HUES6 (cell line): ENCODE measurements around the gene IL36RN.

Experiments used
- H3K27ac ChIP-seq: 2 replicates; pipeline ENCODE4 v1.7.0; 2013; ENCODE audit warnings: low read depth, mild to moderate bottlenecking, low read length, inconsistent platforms
- H3K27me3 ChIP-seq: 2 replicates; pipeline ENCODE4 v1.6.1; 2013; ENCODE audit warnings: low read length; ENCODE audit not compliant: control insufficient read depth, insufficient read depth
- H3K36me3 ChIP-seq: 2 replicates; pipeline ENCODE4 v1.6.1; 2013; ENCODE audit warnings: low read length; ENCODE audit not compliant: control insufficient read depth, insufficient read depth
- H3K4me1 ChIP-seq: 2 replicates; pipeline ENCODE4 v1.6.1; 2013; ENCODE audit warnings: low read length; ENCODE audit not compliant: control insufficient read depth, insufficient read depth
- H3K4me3 ChIP-seq: 2 replicates; pipeline ENCODE4 v1.5.1; 2013; ENCODE audit warnings: low read depth, low read length
- H3K9ac ChIP-seq: one replicate; pipeline ENCODE4 v1.6.1; 2013; ENCODE audit warnings: mild to moderate bottlenecking, low read length
- H3K9me3 ChIP-seq: 2 replicates; pipeline ENCODE4 v1.6.1; 2013; ENCODE audit warnings: low read depth, low read length; ENCODE audit not compliant: control insufficient read depth, insufficient read depth

The IL36RN gene

DNA sequence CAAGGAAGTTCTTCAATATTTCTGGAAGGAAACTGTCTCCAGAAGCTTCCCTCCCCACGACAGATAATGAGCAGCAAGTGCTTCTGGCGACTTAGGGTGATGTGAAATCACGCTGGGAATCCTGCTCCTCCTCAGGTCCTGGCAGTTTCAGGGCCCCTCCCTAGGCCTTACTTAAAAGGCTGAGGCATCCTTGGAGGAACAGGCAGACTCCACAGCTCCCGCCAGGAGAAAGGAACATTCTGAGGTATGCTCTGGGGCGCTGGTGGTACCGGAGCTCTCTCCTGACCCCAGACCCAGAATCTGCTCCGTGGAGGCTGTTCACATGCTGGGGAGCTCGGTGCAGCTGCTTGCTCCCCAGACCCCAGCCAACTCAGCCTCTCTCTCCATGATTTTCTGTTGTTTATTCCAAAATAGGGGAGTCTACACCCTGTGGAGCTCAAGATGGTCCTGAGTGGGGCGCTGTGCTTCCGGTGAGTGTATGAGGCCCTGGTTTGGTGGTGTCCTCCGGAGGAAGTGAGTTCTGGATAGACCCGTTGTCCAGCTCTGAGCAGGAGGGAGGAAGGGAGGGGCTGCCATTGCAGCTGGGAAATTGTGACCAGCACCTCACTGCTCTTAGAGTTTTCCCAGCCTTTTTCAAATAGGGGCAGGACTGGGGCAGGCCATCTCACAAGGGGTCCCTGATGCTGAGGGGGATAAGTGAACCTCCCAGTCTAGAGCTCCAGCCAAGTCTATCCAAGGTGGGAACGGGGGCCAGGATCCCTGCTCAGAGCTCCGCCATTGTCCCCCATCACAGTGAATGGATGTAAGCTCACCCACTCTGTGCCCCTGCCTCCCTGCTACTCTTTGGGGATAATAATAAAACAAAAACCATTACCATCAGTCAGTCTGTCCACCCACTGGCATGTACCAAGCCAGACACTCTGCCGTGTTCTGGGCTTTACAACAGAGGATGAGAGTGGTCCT is at the start of gene IL36RN:
TSS of gene IL36RN (plus strand) at position 201 of the 963 bp plus-strand sequence. CDS start at position 442, 241 bp downstream.
- H3K9ac ChIP-seq: no peak within 1 kb of the TSS
- H3K4me1 ChIP-seq: no peaks in the 10 kb centered on the region
- H3K36me3 ChIP-seq: no peaks in the 10 kb centered on the region
- no peak within 1 kb of the TSS for H3K4me3 ChIP-seq
- peaks cover 23% of the 10 kb centered on the region for H3K9me3 ChIP-seq
- peaks cover 11% of the 10 kb centered on the region; the same call in 1 of the 2 replicates for H3K27me3 ChIP-seq
- no peak within 1 kb of the TSS for H3K27ac ChIP-seq

DNA sequence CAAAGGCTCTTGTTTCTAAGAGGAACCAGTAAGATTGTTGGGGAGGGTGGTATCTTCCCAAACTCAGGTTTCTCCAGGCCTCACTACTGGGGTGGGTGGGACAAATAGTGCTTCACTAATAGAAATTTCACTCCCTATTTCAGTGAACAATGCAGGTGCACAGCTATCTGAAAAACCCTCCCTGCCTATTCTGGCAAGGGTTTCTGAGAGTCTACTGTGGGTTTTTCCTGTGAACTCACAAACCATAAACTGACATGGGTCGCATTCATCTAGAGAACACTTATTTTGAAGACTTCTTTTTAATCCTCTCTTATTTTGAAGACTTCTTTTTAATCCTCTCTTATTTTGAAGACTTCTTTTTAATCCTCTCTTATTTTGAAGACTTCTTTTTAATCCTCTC is 49.4 kb upstream of the IL36RN start:
- Histone ChIP-seq H3K4me1 (no peaks in the 10 kb centered on the region), H3K4me3 (no peak overlapping the region), H3K36me3 (no peaks in the 10 kb centered on the region), H3K9me3 (no peaks in the 10 kb centered on the region), H3K9ac (no peak overlapping the region), H3K27me3 (no peaks in the 10 kb centered on the region), H3K27ac (no peak overlapping the region)

DNA sequence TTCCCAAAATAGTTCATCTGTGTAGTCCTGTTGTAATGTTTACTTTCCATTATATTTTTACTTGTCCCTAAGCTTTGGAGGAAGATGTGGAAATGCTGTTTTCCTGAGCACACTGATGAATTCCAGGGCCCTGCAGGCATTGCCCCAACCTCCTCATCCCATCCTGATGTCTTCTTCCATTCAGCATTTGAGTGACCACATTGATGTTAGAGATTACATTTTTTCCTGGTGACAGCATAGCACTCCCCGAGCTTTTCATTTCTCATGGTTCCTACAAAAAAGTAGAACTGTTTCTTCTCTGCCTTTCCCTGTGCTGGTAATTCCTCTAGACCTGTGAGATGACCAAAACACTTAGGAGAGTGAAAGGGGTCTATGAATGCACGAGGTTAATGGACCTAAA is 48.9 kb upstream of the IL36RN start:
- no peak overlapping the region for H3K4me3 ChIP-seq
- H3K9me3 ChIP-seq: no peaks in the 10 kb centered on the region
- no peaks in the 10 kb centered on the region for H3K4me1 ChIP-seq
- no peak overlapping the region for H3K9ac ChIP-seq
- no peak overlapping the region for H3K27ac ChIP-seq
- peaks cover 1% of the 10 kb centered on the region; the same call in 1 of the 2 replicates for H3K27me3 ChIP-seq
- no peaks in the 10 kb centered on the region for H3K36me3 ChIP-seq

DNA sequence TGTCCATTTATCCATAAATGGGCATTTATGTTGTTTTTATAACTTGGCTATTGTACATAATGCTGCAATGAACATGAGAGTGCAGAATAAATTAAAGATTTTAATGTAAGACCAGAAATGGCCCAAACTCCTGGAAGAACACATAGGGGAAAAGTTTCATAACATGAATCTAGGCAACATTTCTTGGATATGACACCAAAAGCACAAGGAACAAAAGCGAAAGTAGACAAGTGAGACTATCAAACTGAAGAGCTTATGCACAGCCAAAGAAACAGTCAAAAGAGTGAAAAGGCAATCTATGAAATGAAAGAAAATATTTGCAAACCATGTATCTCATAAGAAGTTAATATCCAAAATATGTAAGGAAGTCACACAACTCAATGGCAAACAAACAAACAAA is 47.9 kb upstream of the IL36RN start:
- Histone ChIP-seq H3K27me3 (peaks cover 11% of the 10 kb centered on the region; the same call in 1 of the 2 replicates), H3K4me1 (no peaks in the 10 kb centered on the region), H3K36me3 (no peaks in the 10 kb centered on the region), H3K9ac (no peak overlapping the region), H3K27ac (no peak overlapping the region), H3K9me3 (no peaks in the 10 kb centered on the region), H3K4me3 (no peak overlapping the region)

DNA sequence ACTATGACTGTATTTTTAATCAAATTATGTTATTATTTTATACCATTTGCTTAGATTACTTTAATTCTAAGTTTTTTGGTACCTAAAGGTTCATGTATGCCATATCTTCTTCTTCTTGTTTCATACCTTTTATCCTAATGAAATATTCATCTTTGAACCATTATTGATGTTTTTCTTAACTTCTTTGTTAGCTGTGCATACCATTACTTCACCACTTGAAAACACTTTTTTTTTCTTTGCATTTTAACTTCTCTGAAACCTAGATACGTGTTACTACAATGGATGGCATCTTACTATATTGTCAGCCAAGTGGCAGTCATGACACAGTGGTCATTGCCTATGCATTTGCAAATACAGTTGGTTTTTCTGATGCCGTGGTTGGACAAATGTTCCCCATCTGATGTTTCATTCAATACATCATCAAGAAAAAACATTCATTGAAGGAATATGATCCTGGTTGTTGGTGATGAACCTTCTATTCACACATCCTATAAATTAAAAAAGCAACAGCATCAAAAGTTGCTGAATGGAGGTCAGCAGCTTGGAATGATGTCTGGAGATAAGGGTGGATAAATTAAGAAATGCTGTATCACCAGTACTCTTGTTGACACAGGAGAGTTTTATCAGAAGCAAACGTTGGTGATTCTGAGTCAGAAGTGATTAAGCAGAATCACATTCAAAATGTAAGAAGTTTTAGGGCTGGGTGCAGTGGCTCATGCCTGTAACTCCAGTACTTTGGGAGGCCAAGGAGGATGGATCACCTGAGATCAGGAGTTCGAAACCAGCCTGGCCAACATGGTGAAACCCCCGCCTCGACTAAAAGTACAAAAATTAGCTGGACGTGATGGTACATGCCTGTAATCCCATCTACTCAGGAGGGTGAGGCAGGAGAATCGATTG is 46.3 kb upstream of the IL36RN start:
- H3K27me3 ChIP-seq: peaks cover 18% of the 10 kb centered on the region; the same call in 1 of the 2 replicates
- H3K36me3 ChIP-seq: no peaks in the 10 kb centered on the region
- no peak overlapping the region for H3K4me3 ChIP-seq
- no peak overlapping the region for H3K27ac ChIP-seq
- no peaks in the 10 kb centered on the region for H3K9me3 ChIP-seq
- no peak overlapping the region for H3K9ac ChIP-seq
- H3K4me1 ChIP-seq: no peaks in the 10 kb centered on the region

DNA sequence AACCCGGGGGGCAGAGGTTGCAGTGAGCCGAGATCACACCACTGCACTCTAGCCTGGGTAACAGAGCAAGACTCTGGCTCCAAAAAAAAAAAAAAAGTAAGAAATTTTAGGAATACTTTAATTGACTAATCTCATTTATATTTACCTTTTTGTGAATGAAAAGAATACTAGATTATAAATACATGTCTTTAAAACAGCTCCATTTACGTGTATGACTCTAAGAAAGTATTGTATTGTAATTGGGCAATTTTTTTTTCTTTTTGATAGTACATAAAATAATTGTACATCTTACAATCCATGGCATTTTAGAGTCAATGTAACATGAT is 45.7 kb upstream of the IL36RN start:
- Histone ChIP-seq H3K9me3 (no peaks in the 10 kb centered on the region), H3K4me3 (no peak overlapping the region), H3K4me1 (no peaks in the 10 kb centered on the region), H3K27ac (no peak overlapping the region), H3K9ac (no peak overlapping the region), H3K36me3 (no peaks in the 10 kb centered on the region), H3K27me3 (peaks cover 22% of the 10 kb centered on the region; the same call in 1 of the 2 replicates)

DNA sequence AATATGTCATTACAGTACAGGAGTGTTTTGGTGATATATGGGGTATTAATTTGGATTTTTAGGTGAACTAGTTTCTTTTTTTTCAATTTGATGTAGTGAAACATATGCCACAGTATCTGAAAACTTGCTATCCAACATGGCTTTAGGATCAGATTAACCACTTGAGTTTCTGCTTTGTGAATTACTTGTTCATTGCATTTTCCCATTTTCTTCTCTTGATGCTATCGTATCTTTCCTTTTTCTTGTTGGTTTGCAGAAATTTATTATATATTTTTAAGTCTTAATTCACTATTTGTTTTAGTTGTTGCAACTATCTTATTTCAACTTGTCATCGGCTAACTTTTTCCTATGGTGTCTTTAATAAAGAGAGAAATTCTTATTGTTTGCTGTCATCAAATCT is 44.9 kb upstream of the IL36RN start:
- Histone ChIP-seq H3K9ac (no peak overlapping the region), H3K9me3 (0 out of 2 replicates have a peak, but pooled peaks cover 6% of the 10 kb centered on the region), H3K36me3 (no peaks in the 10 kb centered on the region), H3K27ac (no peak overlapping the region), H3K4me1 (no peaks in the 10 kb centered on the region), H3K27me3 (peaks cover 22% of the 10 kb centered on the region; the same call in 1 of the 2 replicates), H3K4me3 (no peak overlapping the region)

DNA sequence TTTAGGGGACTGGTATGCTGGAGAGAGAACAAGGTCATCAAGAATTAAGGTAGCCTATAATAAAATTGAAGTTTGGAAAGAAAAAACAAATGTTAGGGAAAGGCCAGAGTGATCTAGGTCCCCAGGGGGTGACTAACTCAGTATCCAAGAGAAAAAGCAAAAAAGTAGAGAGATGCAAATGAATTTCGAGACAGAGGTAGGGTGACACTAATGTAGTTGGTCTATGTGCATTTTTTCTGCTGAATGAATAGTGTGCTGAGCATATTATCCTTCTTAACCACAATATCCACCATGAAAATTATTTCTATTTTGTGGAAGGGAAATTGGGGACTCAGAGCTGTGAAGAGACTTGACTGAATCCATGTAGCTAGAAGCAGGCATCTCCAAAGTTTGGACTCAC is 44.0 kb upstream of the IL36RN start:
- no peaks in the 10 kb centered on the region for H3K36me3 ChIP-seq
- H3K4me3 ChIP-seq: no peak overlapping the region
- H3K9ac ChIP-seq: no peak overlapping the region
- no peak overlapping the region for H3K27ac ChIP-seq
- 0 out of 2 replicates have a peak, but pooled peaks cover 6% of the 10 kb centered on the region for H3K9me3 ChIP-seq
- no peaks in the 10 kb centered on the region for H3K4me1 ChIP-seq
- H3K27me3 ChIP-seq: peaks cover 22% of the 10 kb centered on the region; the same call in 1 of the 2 replicates

DNA sequence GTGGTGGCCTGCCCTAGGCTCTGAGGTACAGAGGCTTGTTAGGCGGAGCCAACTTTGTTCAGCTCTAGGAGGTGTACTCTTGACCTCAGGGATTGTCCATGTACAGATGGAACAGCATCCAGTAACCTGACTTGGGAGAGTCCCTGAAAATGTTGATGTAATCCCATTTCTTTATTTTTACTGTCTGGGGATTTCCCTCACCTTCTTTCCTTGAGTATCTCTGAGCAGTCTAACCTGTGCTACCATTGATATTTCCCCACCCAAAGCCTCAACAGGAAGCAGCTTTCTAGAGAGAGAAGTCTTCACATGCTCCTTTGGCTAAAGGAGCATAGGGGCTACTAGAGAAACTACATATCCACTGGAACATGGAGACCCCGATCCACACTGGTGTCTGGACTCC is 43.3 kb upstream of the IL36RN start:
- Histone ChIP-seq H3K9ac (no peak overlapping the region), H3K9me3 (0 out of 2 replicates have a peak, but pooled peaks cover 6% of the 10 kb centered on the region), H3K36me3 (no peaks in the 10 kb centered on the region), H3K27ac (no peak overlapping the region), H3K4me3 (no peak overlapping the region), H3K4me1 (no peaks in the 10 kb centered on the region), H3K27me3 (peaks cover 22% of the 10 kb centered on the region; the same call in 1 of the 2 replicates)

DNA sequence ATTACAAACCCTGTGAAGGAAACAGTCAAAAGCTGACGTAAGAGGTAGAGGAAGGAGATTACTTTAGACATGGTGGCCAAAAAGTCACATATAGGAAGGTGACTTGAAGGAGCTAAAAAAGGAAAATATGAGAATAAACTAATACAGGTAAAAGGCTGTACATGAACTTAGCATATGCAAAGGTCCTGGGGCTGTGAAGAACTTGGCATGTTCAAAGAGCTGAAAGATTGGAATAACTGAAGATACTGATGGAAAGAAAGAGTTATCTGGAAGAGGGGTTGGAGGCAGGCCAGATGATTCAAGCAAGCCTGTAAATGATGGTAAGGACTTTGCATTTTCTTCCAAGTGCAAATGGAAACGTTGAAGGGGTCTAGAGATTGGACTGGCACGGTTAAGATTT is 40.5 kb upstream of the IL36RN start:
- no peak overlapping the region for H3K9ac ChIP-seq
- no peaks in the 10 kb centered on the region for H3K4me1 ChIP-seq
- 0 out of 2 replicates have a peak, but pooled peaks cover 6% of the 10 kb centered on the region for H3K9me3 ChIP-seq
- H3K4me3 ChIP-seq: no peak overlapping the region
- H3K36me3 ChIP-seq: no peaks in the 10 kb centered on the region
- no peak overlapping the region for H3K27ac ChIP-seq
- H3K27me3 ChIP-seq: peaks cover 33% of the 10 kb centered on the region; the same call in 1 of the 2 replicates
